Posterior cingulate gyrus (tissue), 11 donors: ENCODE results near the gene FADS2.

Experiments
- DNase-seq, 10 donors: peaks; one replicate each; pipeline versions ENCODE4 v3.0.0 to v3.0.0-alpha.2; 2020 to 2021; ENCODE audit warnings: mixed read lengths in 3 of 10
- intact Hi-C: fragments of 100-400 bp; cut with DNase I; formaldehyde crosslinking; loops from one replicate; pipeline ENCODE4 v1.15.1; 2023

The FADS2 gene

GRCh38 chr11:61896665-61897386 is 68.7 kb downstream of the FADS2 start:
- intact Hi-C loops = loop anchor here (1.0 kb wide), 2 partner anchors 50 to 211 kb away; no protein-coding TSS in a partner anchor
- no peak for DNase-seq

- DNase-seq = peak; percentile 59 to 97 (median 88)
- intact Hi-C loops = loop anchor here (1.0 kb wide), 2 partner anchors 50 to 211 kb away; no protein-coding TSS in a partner anchor
These were observed 69.5 kb downstream of the FADS2 start for GRCh38 chr11:61897387-61898246.

- intact Hi-C loops = no loop called here
These were observed 70.1 kb downstream of the FADS2 start for GRCh38 chr11:61898247-61898582.

GRCh38 chr11:61899146-61899841 is 71.2 kb downstream of the FADS2 start:
- intact Hi-C loops = loop anchor here (1.0 kb wide), 1 partner anchor 183 kb away; no protein-coding TSS in a partner anchor
- peak; percentile 56 to 95 (median 80) for DNase-seq

More at GRCh38 chr11:61898247-61898582, 70.1 kb downstream of the FADS2 start:
- DNase-seq = no peak

GRCh38 chr11:61900251-61900650 is 72.2 kb downstream of the FADS2 start:
- DNase-seq = peak in 1 of 10 donors; percentile 77
- intact Hi-C loops = no loop called here

- intact Hi-C loops = no loop called here
- DNase-seq = no peak
These were observed 73.3 kb downstream of the FADS2 start for GRCh38 chr11:61901397-61901796.

- peak in 1 of 10 donors; percentile 71 for DNase-seq
- intact Hi-C loops = no loop called here
These were observed 74.2 kb downstream of the FADS2 start for GRCh38 chr11:61902313-61902712.

- no peak for DNase-seq
- intact Hi-C loops = no loop called here
These were observed 75.7 kb downstream of the FADS2 start for GRCh38 chr11:61903845-61904244.

GRCh38 chr11:61904539-61905048 is 76.5 kb downstream of the FADS2 start:
- intact Hi-C loops = no loop called here
- DNase-seq = no peak

- intact Hi-C loops = no loop called here
- DNase-seq = no peak
These were observed 77.1 kb downstream of the FADS2 start for GRCh38 chr11:61905067-61905696.

GRCh38 chr11:61905801-61906521 is 77.9 kb downstream of the FADS2 start:
- intact Hi-C loops = no loop called here
- DNase-seq = no peak

GRCh38 chr11:61906522-61906909 is 78.4 kb downstream of the FADS2 start:
- intact Hi-C loops = no loop called here
- DNase-seq = no peak

GRCh38 chr11:61907282-61907681 is 79.2 kb downstream of the FADS2 start:
- intact Hi-C loops = no loop called here
- DNase-seq = peak in 2 of 10 donors; percentile 50 to 66

GRCh38 chr11:61907871-61908729 is 80.0 kb downstream of the FADS2 start:
- intact Hi-C loops = no loop called here
- DNase-seq = peak in 3 of 10 donors; percentile 26 to 66 (median 40)

- peak in 5 of 10 donors; percentile 39 to 91 (median 80) for DNase-seq
- intact Hi-C loops = no loop called here
These were observed 80.7 kb downstream of the FADS2 start for GRCh38 chr11:61908730-61909316.

GRCh38 chr11:61910187-61911127 is 82.4 kb downstream of the FADS2 start:
- DNase-seq = peak in 4 of 10 donors; percentile 4 to 73 (median 46)
- intact Hi-C loops = no loop called here

- intact Hi-C loops = no loop called here
- DNase-seq = peak in 5 of 10 donors; percentile 4 to 54 (median 34)
These were observed 83.1 kb downstream of the FADS2 start for GRCh38 chr11:61911128-61911700.
